HepG2 (cell line): ENCODE data around the gene MEAF6. TPM values are rescaled to one million over a fixed set of nuclear protein-coding genes. Genes with fewer than 3 reads are reported as not detected.
"Not testable (repeated sequence)": the region's sequence is repeated elsewhere in the genome, so short reads cannot be mapped to it uniquely, and the experiment has no call there.

Source experiments
- ATAC-seq: fragments of 200-7000 bp; cut with Tn5 transposase; 3 replicates; pipeline ENCODE4 v1.9.1; 2020; ENCODE audit warnings: mild to moderate bottlenecking, moderate library complexity
- BruUV-seq: library from RNA; stranded (reverse); fragments of 400-500 nt; replicated peaks from 2 replicates; lab custom pipeline; 2021; lab: Mats Ljungman, UMichigan
- CTCF ChIA-PET: fragments of 300-600 bp; formaldehyde crosslinking; extraction: SDS; loops from one replicate; lab custom pipeline; 2021; ENCODE audit warnings: low total read pairs, inconsistent platforms, low intra/inter-chr PET ratio; lab: Yijun Ruan, JAX
- POLR2A ChIA-PET: fragments of 350-600 bp; sonication (Branson Sonifier 250); formaldehyde crosslinking; loops from one replicate; lab custom pipeline; 2020; ENCODE audit warnings: antibody characterized with exemption, inconsistent platforms; lab: Yijun Ruan, JAX
- DNase-seq: peaks from one replicate; pipeline ENCODE4 v3.0.0-alpha.2; 2015; ENCODE audit warnings: low spot score
- FAIRE-seq: peaks from 3 replicates; lab custom pipeline; 2011; peaks lifted over from hg19 to GRCh38; lab: Jason Lieb, UNC
- H2AFZ ChIP-seq: one replicate; pipeline ENCODE4 v1.6.1; 2011; ENCODE audit warnings: low read length, inconsistent platforms
- H3K27ac ChIP-seq: fragments of 300-600 bp; 3 replicates; pipeline ENCODE4 v1.8.0; 2011; ENCODE audit warnings: mixed run types, mild to moderate bottlenecking, mixed read lengths, low read length, inconsistent platforms; ENCODE audit not compliant: insufficient read depth; ENCODE audit errors: extremely low read length
- H3K27me3 ChIP-seq, 2 experiments: fragments of 200-600 bp in 1 of 2; 2 replicates in 1 of 2; 3 replicates in 1 of 2; pipeline versions ENCODE4 v1.6.0 to v1.8.0; 2011; ENCODE audit warnings: low read length in 2 of 2, mild to moderate bottlenecking in 2 of 2, moderate library complexity in 2 of 2, inconsistent platforms in 1 of 2; ENCODE audit not compliant: insufficient read depth in 2 of 2, control insufficient read depth in 1 of 2
- H3K36me3 ChIP-seq, 2 experiments: fragments of 200-600 bp in 1 of 2; replicated peaks in 1 of 2; 2 replicates in 1 of 2; 3 replicates in 1 of 2; pipeline versions ENCODE4 v1.5.1 to v1.8.0; 2011; ENCODE audit warnings: low read length in 2 of 2, inconsistent platforms in 1 of 2; ENCODE audit not compliant: insufficient read depth in 2 of 2, control insufficient read depth in 1 of 2
- H3K4me1 ChIP-seq: 2 replicates; pipeline ENCODE4 v1.5.1; 2012; ENCODE audit warnings: low read length, inconsistent platforms; ENCODE audit not compliant: insufficient read depth
- H3K4me2 ChIP-seq: 2 replicates; pipeline ENCODE4 v1.6.0; 2011; ENCODE audit warnings: low read depth, low read length, inconsistent platforms
- H3K4me3 ChIP-seq, 3 experiments: fragments of 200-600 bp in 1 of 3; sonication (generic), shearing (Covaris generic) in 1 of 3; replicated peaks in 1 of 3; 2 replicates each; pipeline ENCODE4 v1.5.1; 2011 to 2016; ENCODE audit warnings: low read length in 3 of 3, inconsistent platforms in 2 of 3, low read depth in 2 of 3, mild to moderate bottlenecking in 2 of 3, control low read depth in 1 of 3, mixed read lengths in 1 of 3; ENCODE audit not compliant: insufficient read depth in 1 of 3
- H3K79me2 ChIP-seq: one replicate; pipeline ENCODE4 v1.6.1; 2011; ENCODE audit warnings: low read length, inconsistent platforms; ENCODE audit not compliant: insufficient read depth
- H3K9ac ChIP-seq: 2 replicates; pipeline ENCODE4 v1.6.0; 2011; ENCODE audit warnings: mild to moderate bottlenecking, low read depth, low read length, inconsistent platforms; ENCODE audit not compliant: insufficient read depth
- H3K9me3 ChIP-seq: 2 replicates; pipeline ENCODE4 v1.5.1; 2012; ENCODE audit warnings: mild to moderate bottlenecking, low read length
- H4K20me1 ChIP-seq: 2 replicates; pipeline ENCODE4 v1.6.0; 2011; ENCODE audit warnings: inconsistent platforms, mild to moderate bottlenecking, low read length, moderate library complexity; ENCODE audit not compliant: insufficient read depth
- NFYB ChIP-seq: sonication (generic); formaldehyde crosslinking; IDR thresholded peaks from 2 replicates; pipeline ENCODE4 v1.4.0; 2020; ENCODE audit warnings: missing genetic modification reagents
- NFYC ChIP-seq: IDR thresholded peaks from 2 replicates; pipeline ENCODE4 v1.6.1; 2016; ENCODE audit warnings: missing genetic modification reagents, missing compliant biosample characterization
- POLR2A ChIP-seq, 2 experiments: IDR thresholded peaks; 2 replicates each; pipeline ENCODE4 v1.6.1; 2011; ENCODE audit warnings: low read depth in 2 of 2, low read length in 2 of 2, mild to moderate bottlenecking in 1 of 2, moderate library complexity in 1 of 2; ENCODE audit not compliant: insufficient read depth in 1 of 2
- WGBS: methylation state at CpG from one replicate; pipeline ENCODE4 v1.1.6; 2017; ENCODE audit warnings: low lambda C conversion rate; 5-methylcytosine and 5-hydroxymethylcytosine counted together
- in situ Hi-C: cut with HindIII; loops from 2 replicates; pipeline ENCODE4 v1.10.0; 2017; ENCODE audit warnings: low pct_unique_long_range_greater_than_20kb; ENCODE audit not compliant: extremely low pct_ligation_motif_present
- intact Hi-C: fragments of 100-400 bp; cut with micrococcal nuclease; formaldehyde crosslinking; loops from one replicate; pipeline ENCODE4 v1.10.0; 2022; ENCODE audit not compliant: unreplicated experiment
- polyA plus RNA-seq, 8 experiments: library from polyadenylated mRNA; depleted of rRNA in 3 of 8; stranded (reverse) in 7 of 8; unstranded in 1 of 8; fragments of >200 nt; fragmentation: Illumina TruSeq in 4 of 8; extraction: Trizol in 4 of 8; gene quantifications; 2 replicates each; pipeline versions ENCODE4 v1.2.1 to v1.2.3, GENCODE V29; 2011 to 2016; ENCODE audit warnings: low read depth in 4 of 8, missing spikeins in 1 of 8, mixed read lengths in 1 of 8; ENCODE audit not compliant: insufficient read depth in 1 of 8
- total RNA-seq, 5 experiments: library from RNA; depleted of rRNA; stranded (reverse); fragments of >200 nt; fragmentation: Illumina TruSeq; extraction: Trizol; gene quantifications; 2 replicates each; pipeline ENCODE4 v1.2.3, GENCODE V29; 2016; ENCODE audit warnings: low read depth in 1 of 5

The MEAF6 gene
- total and polyA plus RNA-seq, 2 of the 13 experiments (the other 11 are each of a cell fraction or from before 2014, with no cell fraction given) = 29.5 to 45.6 TPM

- H4K20me1 ChIP-seq, H3K27ac ChIP-seq, H3K4me3 ChIP-seq, H3K4me2 ChIP-seq, POLR2A ChIA-PET, CTCF ChIA-PET, H2AFZ ChIP-seq, in situ Hi-C loops, BruUV-seq, H3K36me3 ChIP-seq, FAIRE-seq, ATAC-seq, H3K27me3 ChIP-seq, intact Hi-C loops, H3K79me2 ChIP-seq, DNase-seq, H3K9ac ChIP-seq, H3K9me3 ChIP-seq: not testable (repeated sequence)
- peaks cover 11% of the 10 kb centered on the region for H3K4me1 ChIP-seq
- whole genome bisulfite sequencing = 77% methylated on average over 13 of the region's 15 CpGs
- TF ChIP-seq NFYB (CRISPR knock-in tag) = peak; percentile 60
- 0 out of 4 replicates have a peak, but pooled peaks of 1 of the 2 experiments have one; percentile 27 for TF ChIP-seq POLR2A (IDR thresholded peaks at IDR 0.05; ENCODE audit: insufficient read depth in 1 of 2, low read depth in 2 of 2, low read length in 2 of 2)
- peak; percentile 31; the same call in 1 of the 2 replicates for TF ChIP-seq NFYC
Observed at GRCh38 chr1:37518929-37519328, 4.4 kb upstream of the MEAF6 start.

- intact Hi-C loops, POLR2A ChIA-PET, H3K9ac ChIP-seq, H2AFZ ChIP-seq, H3K79me2 ChIP-seq, H3K4me3 ChIP-seq, CTCF ChIA-PET, DNase-seq, FAIRE-seq, BruUV-seq, in situ Hi-C loops, H3K4me2 ChIP-seq, H3K9me3 ChIP-seq, H3K27ac ChIP-seq, H4K20me1 ChIP-seq, H3K36me3 ChIP-seq, H3K27me3 ChIP-seq, ATAC-seq: not testable (repeated sequence)
- 60% methylated on average over 1 of the region's 31 CpGs for WGBS
- H3K4me1 ChIP-seq = peaks cover 15% of the 10 kb centered on the region
Observed at GRCh38 chr1:37518241-37518640, 3.7 kb upstream of the MEAF6 start.
